Measurements from ENCODE around the gene COL25A1.

The COL25A1 gene

DNA sequence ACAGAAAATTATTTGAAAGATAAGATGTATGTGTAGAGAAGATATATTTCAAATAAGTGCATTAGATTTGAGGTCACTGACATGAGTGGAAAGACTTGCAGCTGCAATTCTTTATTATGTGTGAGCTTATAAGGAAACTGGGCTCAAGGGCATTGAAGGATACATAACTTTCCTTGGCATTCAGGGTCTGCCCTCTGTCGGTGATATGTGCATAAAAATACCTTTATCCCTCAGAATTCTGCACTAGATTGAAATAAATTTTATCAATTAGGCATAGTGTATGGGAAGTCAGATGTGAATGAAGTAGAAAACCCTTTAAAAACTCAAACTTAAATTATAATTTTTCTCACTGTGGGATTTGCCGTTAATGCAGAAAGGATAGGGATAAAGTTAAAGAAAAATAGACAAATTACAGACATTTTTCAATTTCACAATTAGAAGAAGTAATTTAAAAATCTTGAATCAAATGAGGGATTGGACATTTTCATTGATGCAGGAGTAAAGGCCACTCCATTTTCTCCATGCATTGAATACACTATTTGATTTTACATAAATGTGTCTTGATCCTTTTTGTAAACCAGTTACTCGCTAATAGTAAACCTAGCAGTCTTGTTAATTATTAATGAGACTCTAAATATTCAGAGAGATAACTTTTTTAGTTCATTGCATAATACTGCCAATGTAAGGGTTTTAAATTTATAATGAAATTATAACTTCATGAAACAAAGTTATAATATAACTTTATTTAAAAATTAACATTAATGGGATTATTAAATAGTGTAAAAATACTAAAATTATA is 518.6 kb downstream of the COL25A1 start:
- DNase-seq (ENCODE audit: extremely low read depth in 1 of 2, low read depth in 1 of 2) = no peak

DNA sequence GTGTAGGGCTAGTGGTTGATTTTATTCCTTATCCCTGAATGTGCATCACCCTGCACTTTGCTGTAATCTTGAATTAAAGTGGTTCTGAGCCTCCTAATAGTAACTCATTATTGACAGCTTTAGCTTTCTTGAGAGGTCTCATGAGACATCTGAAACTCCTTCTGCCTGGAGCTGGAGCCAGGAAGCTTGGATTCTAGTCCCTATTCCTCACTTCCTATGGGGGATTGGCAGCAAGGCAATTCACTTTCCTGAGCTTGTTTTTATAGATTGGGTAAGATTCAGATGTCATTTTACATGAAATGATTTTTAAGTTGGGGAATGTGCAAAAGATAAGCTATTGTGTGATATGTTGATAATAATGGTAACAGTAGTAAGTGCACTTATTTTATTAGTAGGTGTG is 522.5 kb downstream of the COL25A1 start:
- no peak for DNase-seq (ENCODE audit: extremely low read depth in 1 of 2, low read depth in 1 of 2)

DNA sequence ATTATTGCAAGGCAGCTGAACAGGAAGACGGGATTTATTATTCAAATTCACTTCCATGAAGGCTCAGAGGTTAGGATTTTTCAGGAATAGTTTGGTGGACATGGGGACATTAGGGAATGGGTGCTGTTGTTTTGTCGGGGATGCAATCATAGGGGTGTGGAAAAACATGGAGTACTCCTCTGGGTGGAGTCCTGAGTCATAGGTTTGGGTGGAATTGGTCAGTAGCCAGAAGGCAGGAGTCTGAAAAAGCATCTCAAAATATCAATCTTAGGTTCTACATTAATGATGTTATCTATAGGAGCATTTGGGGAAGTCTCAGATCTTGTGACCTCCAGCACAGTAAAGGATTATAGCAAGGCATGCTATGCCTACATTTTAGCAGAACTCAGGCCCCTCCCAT is 525.1 kb downstream of the COL25A1 start:
- DNase-seq (ENCODE audit: extremely low read depth in 1 of 2, low read depth in 1 of 2) = no peak

DNA sequence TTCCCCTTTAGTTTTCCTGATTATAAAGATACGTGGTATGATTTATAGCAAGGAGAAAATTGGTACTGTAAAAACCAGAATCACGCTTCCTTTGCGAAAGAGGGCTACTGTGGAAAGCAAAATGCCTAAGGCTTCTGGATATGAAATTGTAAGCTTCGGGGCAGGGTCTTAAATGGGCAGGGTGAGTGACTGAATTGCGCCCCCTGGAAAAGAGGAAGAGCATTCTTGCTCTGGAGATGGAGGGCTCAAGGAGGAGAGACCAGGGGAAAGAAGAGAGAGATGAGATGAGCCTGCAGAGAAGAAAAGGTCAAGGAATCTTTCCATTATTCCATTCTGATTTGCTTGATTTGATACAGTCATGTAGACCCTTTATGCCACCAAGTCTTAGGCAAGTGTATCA is 526.5 kb downstream of the COL25A1 start:
- DNase-seq (ENCODE audit: extremely low read depth in 1 of 2, low read depth in 1 of 2) = no peak

DNA sequence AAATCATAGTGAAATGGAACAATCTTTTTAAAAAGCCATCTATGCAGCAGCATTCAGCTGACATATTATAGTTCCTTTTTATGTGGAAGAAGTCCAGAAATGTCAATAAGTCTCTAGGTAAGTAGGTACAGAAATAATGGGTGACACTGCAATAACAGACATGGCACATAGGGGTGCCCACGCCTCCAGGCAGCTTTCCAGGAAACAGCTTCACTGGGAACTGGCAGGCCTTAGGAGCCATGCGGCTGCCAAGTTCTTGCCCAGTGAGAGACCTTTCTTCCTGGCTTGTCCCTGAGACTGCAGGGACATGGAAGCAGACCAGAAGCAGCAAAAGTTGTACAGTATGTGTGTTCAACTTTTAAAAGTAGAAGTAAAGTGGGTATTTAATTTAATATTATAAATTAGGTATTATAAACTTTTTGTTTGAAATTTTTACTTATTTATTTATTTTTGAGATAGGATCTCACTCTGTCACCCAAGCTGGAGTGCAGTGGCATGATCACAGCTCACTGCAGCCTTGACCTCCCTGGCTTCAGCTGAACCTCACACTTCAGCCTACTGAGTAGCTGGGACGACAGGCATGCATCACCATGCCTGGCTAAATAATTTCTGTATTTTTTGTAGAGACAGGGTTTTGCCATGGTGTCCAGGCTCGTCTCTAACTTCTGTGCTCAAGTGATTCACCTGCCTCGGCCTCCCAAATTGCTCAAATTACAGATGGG is 527.5 kb downstream of the COL25A1 start:
- no peak for DNase-seq (ENCODE audit: extremely low read depth in 1 of 2, low read depth in 1 of 2)

DNA sequence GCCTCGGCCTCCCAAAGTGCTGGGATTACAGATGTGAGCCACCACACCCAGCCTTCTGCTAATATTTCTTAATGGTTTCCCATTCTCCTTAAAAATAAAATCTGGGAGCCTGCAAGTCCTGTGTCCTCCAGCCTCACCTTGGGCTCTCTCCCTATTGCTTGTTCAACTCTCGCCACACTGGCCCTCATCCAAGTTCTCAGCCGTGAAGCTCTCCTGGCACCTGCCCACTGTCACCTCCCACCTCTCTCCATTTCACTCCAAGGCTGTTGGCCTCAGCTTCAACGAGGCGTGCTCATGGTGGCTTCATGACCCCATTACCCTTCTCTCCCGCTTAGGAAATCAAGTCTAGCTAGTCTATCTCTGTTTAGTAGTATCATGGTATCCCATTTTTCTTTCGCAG is 530.1 kb downstream of the COL25A1 start:
- DNase-seq (ENCODE audit: extremely low read depth in 1 of 2, low read depth in 1 of 2) = no peak

DNA sequence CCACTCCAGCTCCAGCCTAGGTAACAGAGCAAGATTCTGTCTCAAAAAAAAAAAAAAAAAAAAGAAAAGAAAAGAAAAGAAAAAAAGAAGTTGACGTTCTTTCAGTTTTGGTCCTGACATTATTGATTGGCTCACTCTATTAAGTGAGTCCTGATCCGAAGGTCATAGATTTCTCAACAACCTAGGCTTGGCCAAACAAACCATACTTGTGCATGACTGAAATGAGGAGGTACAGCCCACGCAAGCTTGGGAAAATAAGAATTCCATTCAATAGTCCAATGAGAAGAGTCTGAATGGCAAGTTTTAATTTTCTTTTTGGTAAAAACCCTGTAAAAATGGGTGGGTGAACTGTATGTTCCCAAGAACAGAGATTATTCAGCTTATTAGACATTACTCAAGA is 536.4 kb downstream of the COL25A1 start:
- no peak for DNase-seq (ENCODE audit: extremely low read depth in 1 of 2, low read depth in 1 of 2)

DNA sequence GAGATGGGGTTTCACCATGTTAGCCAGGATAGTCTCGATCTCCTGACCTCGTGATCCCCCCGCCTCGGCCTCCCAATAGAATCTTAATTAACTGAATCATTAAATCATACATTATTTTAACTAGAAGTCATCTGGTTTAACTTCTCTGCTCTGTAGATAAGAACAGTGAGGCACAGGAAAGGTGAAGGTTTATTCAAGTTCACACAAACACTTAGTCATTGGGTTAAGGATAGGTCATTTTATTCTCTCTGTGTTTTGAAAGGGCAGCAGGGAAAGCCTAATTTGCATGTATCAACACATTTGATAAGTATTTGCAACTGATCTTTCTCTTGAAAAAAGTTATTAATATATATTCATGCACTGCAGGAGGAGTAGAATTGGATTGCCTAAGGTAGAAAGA is 538.5 kb downstream of the COL25A1 start:
- DNase-seq (ENCODE audit: extremely low read depth in 1 of 2, low read depth in 1 of 2) = no peak

DNA sequence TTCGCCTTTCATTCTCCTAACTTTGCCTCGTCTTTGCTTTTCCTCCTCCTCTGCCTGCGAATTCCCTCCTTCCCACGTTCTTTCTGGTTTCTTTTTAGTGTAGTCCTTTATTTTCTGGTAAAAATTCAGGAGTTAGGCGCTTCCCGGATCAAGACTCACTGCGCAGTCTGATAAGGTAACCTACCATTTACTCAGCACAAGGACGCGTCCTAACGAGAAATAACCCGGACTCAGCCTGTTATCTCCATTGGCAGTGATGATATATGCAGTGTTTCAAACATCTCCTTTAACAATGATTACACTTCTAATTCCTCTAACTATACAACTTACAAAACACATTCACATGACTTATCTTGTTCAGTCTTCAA is 539.2 kb downstream of the COL25A1 start:
- DNase-seq (ENCODE audit: extremely low read depth in 1 of 2, low read depth in 1 of 2) = no peak

DNA sequence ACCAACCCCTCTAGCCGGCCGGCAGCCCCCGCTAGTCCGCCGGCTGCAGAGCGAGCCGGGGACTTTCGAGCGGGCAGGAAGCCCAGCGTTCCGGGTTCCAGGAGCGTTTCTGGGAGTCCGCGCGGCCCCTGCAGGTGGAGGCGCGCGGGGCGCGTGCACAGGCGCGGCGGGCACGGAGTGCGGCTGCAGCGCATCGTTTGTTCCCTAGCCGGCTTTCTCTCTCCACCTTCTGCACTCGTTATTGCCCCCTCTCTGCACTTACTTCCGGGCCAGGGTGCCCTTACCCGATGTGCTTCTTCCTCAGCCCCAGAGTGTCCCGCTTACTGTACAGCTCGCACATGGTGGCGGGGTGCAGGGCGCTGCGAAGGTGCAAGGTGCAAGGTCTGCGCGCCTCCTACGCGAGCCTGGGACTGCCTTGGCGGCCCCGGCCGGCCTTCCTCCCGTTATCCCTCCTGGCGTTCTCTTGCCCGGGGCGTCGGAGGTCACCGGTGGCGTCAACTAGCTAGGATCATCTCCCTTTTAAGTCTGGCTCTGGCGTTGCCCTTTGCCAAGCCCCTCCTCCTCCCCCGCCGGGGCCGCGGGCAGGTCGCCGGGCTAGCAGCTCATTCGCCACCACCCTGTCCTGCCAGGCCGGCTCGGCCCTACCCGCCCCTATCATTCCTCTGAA is 539.8 kb downstream of the COL25A1 start, which contains the start of gene ETNPPL:
Gene ETNPPL (minus strand): TSS at position 495 of the 667 bp plus-strand sequence. CDS start 155 bp downstream, at position 340.
- no peak for DNase-seq (ENCODE audit: extremely low read depth in 1 of 2, low read depth in 1 of 2)

Data from activated CD8-positive, alpha-beta memory T cell treated with anti-CD3 and anti-CD28 coated beads for 1 hour (primary cell).